GM19023 (cell line): ENCODE data around the gene GRM4.

Experiments
- ATAC-seq: cut with Tn5 transposase; IDR thresholded peaks from one replicate; pipeline ENCODE4 v1.9.1; 2021; ENCODE audit warnings: mild to moderate bottlenecking, moderate library complexity; ENCODE audit not compliant: unreplicated experiment

GRM4 gene

DNA sequence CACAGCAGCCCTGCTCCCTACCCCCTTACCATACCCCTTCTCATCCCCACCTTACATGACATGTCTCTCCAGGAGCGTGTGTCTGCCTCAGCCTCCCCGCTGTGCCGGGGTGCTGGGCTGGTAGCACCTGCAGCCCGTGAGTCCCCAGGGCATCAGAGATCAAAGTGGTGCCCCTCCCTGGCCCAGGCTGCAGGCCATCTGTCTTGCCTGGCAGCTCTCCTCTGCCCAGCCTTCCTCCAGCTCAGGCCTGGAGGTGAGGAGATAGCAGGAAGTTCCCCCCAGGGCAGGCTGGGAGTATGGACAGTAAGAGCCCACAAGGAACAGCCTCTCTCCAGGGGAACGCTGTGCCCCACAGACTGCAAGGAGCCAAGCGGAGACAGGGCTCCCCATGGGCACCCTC is 35.3 kb downstream of the GRM4 start:
- ATAC-seq, result no peak

DNA sequence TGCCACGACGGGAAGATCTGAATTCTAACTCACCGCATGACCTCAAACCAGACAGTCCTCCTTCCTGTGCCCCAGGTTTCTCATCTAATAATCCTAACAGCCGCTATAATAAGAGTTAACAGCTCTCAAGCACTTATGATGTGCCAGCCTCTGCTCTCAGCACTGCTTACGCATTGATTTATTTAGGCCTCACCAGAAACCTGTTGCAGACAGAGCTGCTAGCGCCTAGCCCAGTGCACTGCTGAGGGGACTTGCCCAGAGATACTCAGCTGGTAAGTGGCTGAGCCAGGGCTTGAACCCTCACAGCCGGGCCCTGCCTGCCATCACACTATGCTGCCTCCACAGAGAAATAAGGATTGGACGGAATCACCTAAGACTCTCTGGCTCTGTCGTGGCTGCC is 37.7 kb downstream of the GRM4 start:
- ATAC-seq, result no peak

DNA sequence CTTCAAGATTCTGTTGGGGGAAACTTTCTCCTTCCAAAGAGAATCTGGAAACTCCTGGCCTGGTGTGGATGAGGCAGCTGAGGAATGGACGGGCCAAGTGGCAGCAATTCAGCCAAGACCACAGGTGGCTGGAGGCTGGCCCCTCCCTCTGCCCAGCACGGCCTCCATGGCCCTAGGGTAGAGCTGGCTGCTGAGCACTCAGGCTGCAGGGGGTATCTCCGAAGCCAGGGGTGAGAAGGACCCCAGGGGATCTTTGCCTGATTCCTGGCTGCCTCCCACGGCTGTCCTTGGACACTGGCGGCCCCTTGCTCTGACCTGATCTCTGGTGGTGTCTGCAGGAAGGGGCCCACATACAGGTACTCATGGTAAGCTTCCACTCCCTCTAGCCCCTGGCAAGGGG is 39.0 kb downstream of the GRM4 start:
- no peak for ATAC-seq

DNA sequence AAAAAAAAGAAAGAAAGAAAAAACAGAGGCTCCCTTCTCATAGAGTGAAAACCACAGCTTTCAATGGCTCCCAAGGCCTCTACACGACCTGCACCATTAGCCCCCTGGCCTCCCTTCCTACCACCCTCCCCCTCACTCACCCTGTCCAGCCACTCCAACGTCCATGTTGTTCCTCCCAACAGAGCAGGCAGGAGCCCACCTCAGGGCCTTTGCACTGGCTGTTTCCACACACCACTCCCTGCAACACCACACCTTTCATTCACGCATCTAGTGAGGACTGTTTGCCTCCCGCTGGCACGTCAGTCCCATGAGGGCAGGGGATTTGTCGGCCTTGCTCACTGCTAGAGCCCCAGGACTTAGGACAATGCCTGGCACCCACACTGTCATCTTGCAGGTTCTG is 39.5 kb downstream of the GRM4 start:
- ATAC-seq, result no peak

DNA sequence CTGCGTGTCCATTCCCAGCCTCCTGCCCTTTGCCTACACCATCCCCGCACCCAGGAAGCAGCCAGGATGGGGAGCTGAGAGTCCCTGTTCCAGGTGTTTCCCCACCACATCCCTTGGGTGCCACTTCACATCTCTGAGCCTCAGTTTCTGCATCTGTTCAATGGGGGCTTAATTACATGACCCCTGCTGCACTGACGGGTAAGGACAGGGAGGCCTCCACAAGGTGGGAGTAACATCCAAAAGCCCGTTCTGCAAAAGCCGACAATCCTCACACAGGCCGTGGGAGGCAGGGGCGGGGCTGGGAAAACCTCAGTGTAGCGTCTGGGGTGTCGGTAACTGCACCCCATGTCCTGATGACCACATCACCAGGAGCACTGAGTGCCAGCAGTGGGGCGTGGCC is 41.3 kb downstream of the GRM4 start:
- no peak for ATAC-seq

DNA sequence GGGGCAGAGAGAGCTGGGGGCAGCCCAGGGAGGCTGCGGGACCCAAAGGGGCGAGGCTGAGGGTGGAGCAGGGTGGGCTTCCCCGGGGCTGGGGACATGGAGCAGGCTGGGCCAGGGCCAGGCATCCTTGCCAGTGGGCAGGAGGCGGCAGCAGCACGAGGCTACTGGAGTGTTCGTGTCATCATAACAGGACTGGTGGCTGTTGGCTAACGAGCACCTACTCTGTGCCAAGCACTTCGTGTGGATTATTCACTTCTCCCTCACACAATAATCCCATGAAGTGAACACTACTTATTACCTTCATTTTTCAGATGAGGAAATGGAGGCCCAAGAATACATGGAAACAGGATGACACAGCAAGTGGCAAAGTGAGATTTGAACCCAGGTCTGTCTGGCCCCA is 41.7 kb downstream of the GRM4 start:
- ATAC-seq, result no peak

DNA sequence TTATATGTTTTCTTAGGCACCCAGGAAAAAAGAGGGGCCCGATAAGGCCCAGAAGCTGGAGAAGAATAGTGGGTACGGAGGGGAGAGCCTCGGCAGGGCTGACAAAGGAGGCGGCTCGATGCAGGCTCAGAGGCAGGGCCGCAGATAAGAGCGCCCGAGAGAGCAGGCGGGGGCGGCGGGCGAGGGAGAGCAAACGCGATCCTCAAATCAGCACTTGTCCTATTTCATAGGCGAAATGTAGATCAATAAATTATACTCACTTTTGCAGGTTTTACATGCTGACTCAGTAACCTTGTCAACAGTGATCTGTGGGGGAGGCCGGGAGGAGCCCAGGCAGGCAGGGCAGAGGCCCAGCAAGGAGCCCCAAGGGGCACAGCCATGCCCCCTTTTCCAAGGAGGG is 42.6 kb downstream of the GRM4 start:
- ATAC-seq, result no peak

DNA sequence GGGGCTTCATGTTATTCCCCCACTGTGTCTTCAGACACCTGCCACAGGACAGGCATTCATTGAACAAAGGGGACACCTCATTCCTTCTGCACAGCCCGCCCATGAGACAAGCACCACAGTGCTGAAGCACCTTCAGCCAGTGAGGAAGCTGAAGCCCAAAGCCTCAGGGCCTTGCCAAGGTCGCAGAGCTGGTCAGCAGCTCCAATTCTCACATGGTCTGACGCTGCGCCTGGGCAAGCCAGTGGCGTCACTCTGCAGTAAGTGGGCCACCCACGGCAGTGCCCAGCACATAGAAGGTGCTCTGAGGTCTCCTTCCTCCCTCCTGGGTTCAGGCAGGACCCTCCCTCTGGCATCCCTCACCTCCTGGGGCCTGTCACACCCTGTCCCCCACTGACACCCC is 43.2 kb downstream of the GRM4 start:
- no peak for ATAC-seq

DNA sequence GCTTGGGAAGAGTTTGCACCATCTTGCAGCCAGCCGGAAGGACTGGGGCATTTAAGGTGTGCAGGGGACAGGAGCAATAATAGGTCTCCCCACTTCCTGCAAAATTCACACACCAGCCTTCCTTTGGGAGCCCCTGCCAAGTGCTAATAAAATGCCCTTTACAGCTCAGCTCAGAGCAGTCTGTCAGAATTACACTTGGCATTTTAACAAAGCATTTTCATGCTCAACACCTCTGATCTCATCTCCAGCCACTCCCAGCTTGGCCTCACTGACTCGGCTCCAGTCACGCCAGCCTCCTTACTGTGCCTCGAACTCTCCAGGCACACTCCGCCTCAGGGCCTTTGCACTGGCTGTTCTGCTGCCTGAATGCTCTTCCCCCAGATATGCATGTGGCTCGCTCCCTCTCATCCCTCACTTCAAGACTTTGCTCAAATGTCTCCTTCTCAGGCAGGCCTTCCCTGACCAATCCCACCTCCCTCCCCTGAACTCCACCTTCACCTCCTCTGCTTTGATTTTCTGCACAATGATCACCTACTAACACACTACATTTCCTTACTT is 43.7 kb downstream of the GRM4 start:
- ATAC-seq, result no peak

DNA sequence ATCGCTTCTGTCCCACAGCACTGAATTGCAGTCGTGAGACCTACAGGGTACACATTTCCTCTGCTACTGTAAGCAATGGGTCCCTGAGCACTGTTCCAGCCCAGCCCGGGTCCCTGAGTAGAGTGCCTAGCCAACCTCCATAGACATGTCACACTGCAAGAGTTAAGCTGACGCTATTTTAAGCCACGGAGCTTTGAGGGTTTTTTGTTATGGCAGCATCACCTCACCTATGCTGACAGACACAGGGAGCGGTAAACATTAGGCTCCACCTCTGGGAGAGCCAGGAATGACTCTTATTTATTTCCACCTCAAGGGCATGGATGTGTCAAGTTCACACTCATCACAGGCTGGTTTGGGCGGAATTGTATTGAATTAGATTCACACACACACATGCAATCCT is 45.1 kb downstream of the GRM4 start:
- ATAC-seq, result no peak

DNA sequence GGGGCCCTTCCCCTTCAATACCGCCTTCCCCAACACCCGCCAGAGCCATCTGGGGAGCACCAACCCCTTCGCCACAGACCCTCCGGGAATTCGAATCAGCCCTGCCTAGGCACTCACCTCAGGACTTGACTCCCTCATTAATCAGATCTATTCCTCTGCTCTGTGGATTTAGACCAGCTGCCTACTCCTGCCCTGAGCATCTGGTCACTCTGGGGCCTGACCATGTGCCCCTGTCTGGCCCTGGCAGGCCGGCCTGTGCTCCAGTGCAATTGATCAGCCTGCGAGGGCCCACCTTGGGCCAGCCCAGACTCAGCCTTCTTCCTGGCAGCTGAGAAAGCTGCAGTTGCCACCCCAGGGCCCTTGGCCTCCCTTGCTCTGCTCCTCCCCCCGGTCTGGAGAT is 46.0 kb downstream of the GRM4 start:
- no peak for ATAC-seq

DNA sequence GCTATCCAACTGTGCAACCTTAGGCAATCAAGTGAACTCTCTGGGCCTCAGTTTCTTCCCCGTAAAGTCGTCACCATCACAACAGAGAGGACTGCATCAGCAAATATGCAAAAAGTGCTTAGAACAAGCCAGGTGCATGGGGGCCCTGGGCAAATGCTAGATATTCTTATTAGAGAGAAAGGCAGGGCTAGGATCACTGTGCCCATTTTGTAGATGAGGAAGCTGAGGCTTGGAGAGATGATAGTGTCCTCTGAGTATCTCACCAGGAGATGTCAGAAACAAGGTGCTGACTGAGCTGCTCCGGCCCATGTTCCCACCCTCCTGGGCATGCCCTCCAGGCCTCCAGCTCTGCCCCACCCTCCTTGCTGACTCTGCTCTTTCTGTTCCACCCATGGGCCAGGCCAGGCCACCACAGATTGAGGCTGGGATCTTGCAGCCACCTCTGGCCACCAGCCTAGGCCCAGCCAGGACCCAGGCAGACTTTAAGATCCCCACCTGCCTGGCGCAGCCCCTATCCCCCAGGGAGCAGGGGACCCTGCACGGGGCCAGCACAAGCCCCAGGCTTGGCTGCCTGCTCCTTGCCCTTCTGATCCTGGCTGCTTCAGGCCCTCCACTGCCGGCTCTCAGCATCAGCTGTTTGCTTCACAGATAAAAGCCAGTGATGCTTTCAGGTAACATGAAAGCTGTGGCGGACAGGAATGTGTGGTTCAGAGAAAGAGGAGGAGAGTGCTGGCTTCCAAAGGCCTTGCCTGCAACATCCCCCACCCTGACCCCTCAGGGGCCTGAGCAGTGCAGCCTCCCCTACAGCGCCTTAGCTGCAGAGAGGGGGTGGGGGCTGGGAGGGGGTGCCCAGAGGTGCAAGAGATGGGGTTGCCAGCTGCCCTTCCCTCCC is 47.6 kb downstream of the GRM4 start:
- no peak for ATAC-seq

DNA sequence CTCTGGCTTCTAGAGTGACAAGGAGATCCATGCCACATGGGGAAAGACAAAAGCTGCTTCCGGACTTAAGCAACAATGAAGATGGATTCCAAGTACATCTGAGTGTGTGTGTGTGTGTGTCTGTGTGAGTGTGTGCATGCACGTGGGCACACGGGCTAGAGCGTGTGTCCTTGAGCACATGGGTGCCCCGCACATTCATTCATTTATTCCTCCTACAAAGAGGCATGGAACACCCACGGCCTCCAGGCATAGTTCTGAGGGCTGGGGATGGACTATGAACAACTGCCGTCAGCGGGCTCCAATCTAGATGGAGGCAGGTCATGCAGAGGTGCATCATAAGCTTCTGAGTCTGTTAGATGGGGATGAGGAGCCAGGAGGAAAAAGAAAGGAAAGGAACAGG is 49.1 kb downstream of the GRM4 start:
- no peak for ATAC-seq

DNA sequence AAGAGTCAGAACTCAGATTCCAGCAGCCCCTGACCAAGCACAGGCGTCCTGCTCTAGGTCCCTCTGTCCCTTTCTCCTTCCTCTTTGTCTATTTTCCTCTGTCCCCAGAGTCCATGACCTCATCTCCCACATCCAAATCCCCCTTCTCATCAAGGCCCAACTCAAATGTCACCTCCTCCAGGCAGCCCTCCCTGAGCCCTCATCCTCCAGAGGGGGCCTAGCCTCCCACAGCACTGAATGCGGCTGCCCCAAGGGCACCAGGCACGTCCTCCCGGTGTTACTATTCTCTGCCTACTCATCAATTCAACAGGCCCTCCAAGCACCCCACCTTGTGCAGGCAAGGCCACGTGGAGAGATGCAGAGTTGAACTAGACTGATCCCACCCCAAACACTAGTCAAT is 49.7 kb downstream of the GRM4 start:
- no peak for ATAC-seq

DNA sequence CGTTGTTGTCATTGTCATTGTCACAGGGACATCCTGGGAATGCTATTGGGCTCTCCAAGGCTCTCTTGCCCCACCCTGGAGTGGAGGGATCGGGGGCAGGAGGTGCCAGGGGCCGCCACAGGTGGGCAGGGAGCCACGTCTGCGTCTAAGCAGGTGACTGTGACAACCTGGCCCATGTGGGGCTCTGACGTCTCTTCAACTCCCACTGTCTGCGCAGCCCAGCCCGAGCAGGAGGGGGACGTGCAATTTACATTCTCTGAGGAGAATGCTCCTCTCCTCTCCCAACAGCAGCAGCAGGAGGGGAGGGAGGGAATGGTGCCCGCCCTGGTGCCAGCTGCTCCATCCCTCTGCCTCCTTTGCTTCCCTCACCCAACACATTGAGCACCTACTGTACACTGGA is 50.1 kb downstream of the GRM4 start:
- no peak for ATAC-seq

DNA sequence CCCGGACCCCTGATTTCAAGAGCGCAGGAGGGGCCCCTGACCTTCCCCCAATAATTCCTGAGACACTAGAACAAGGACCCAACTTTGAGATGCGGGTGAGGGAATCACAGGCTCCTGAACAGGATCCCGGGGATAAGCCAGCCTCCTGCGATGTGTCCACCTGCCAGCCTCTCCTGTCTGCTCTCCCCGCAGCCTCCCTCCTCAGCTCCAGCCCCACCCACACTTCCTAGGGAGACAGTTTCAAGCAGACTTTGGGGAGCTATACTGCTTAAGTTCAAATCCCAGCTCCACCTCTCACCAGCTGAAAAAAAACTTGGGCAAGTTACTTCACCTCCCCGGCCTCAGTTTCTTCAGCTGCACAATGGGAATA is 50.8 kb downstream of the GRM4 start:
- no peak for ATAC-seq

DNA sequence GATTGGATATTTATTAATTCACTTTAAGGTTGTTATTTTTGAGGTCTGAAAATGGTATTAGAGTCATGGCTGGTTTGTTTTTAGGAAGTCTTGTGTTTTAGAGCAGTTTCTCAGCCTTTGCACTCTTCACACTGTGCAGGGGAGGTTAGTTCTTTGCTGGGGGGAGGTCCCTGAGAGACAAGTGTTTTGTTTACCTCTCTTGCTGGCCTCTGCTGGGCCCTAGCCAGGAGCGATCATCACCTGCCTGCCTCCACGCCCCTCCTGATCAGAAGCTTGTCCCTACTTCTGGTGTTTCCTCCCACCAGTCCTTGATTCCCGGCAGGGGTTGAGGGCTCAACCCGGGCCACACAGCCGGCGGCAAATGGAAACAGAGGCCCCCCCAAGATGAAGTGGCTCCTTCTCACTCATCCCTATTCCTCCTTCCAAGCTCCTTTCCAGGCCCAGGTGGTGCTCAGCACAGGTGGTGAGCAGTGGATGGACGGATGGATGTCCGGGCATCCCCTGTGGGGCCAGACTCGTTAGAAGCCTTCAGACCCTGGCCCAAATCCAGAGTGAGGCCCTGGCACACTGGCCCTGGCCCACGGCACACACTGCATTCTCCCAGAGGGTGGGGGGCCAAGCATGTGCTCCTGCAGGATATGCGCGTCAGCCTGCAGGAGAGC is 51.3 kb downstream of the GRM4 start:
- no peak for ATAC-seq

DNA sequence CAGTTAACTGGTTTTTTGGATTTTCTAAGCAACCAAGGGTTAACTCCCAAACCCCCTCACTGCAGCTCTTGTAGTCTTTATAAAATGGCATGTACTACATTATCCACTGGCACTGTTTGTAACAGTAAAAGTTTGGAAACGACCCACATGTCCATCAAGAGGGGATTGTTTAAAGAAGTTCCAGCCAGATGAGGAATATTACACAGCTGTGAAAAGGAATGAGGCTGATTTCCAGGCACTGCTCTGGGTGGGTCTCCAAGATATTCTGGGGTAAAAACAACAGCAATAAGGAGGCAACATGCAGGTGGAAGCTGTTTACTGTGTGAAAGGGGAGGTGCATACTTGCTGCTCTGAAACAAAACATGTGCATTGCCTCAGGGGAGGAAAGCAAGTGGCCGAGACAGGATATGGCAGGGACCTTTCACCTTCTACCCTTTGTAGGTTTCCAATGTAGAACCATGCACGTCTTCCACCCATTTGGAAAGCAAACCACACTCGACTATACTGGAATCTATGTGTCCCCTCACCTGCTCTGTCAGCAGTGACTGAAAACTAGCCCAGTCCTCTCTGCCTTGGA is 51.9 kb downstream of the GRM4 start:
- no peak for ATAC-seq

DNA sequence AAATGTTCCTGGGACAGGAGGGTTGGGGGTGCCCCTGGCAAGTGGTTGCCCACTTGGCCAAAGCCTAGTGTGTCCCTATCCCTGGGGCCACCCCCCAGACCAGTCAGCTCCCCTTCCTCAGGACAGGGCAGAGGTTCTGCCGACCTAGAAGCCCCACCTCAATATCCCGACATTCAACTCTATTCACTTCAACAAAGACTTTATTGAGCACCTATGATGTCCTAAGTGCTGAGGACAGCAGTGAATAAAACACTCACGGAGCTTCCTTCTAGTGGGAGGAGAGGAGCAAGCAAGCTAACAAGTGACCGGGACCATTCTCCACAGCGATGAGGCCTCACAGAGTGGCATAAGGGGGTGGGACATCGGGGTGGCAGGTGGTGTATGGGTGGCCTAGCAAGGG is 52.7 kb downstream of the GRM4 start:
- no peak for ATAC-seq

DNA sequence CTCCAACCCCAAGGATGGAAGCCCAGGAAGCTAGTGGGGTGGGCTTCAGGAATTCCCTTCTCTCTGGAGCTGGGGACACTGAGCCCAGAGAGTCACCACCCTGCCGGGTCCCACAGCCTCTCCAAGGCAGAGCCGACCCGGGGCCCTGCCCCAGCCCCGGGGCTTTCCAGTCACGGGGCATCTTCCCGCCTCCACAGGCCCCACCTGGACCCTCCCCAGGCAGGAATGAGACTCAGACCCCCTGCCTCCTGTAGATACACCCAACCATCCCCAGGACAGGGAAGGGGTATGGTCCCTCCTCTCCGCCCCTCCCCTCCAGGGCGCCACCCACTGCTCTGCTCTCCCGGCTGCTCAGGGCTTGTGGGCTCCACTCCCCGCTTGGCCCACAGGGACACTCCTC is 53.3 kb downstream of the GRM4 start:
- no peak for ATAC-seq

DNA sequence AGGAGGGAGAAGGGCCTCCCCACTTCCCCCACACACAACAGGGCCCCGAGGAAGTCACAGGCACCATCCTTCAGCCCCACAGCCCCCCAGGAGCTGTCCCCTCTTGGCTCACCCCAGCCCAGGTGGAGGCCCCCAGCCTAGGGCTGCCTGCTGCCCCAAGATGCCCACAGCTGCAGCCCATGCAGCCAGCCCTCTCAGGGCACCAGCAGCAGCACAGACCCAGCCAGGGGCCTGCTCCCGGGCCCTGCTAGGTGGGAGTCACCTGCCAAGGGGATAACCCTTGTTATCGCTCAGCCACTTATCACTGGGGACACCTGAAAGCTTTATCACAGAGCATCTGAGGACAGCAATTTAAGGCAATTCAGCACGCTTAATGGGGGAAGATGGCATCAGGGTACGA is 55.0 kb downstream of the GRM4 start:
- ATAC-seq, result no peak

DNA sequence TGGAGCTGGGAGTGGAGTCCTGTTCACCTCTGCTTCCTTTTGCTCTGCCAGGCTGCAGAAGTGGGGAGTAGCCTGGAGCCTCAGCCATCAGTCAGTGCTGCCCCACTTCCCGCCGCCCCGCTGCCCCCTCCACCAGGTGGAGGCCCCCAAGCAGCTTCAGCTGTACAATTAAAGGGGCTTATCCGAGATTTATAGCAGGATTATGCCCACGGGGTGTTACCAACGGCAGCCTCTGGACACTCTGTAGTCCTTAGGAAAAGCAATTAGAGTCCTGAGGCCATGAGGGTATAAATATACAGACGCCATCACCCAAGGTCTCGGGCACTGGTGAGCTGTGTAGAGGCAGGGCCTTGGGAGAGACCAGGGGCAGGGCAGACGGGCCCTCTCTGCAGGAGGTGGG is 55.4 kb downstream of the GRM4 start:
- no peak for ATAC-seq
